Measurements from ENCODE around the gene GBA3.

The GBA3 gene

GRCh38 chr4:22695029-22695428, 2.3 kb downstream of the GBA3 start:
- no peak for DNase-seq (ENCODE audit: low read depth in 2 of 3, low spot score in 2 of 3)

- DNase-seq (ENCODE audit: low read depth in 2 of 3, low spot score in 2 of 3): no peak
These were observed 3.2 kb downstream of the GBA3 start for GRCh38 chr4:22695917-22696316.

- no peak for DNase-seq (ENCODE audit: low read depth in 2 of 3, low spot score in 2 of 3)
These were observed 11.2 kb downstream of the GBA3 start for GRCh38 chr4:22703912-22704311.

- DNase-seq (ENCODE audit: low read depth in 2 of 3, low spot score in 2 of 3): no peak
These were observed 14.7 kb downstream of the GBA3 start for GRCh38 chr4:22707390-22707789.

GRCh38 chr4:22708961-22709360, 16.2 kb downstream of the GBA3 start:
- no peak for DNase-seq (ENCODE audit: low read depth in 2 of 3, low spot score in 2 of 3)

- no peak for DNase-seq (ENCODE audit: low read depth in 2 of 3, low spot score in 2 of 3)
These were observed 19.4 kb downstream of the GBA3 start for GRCh38 chr4:22712105-22712504.

- no peak for DNase-seq (ENCODE audit: low read depth in 2 of 3, low spot score in 2 of 3)
These were observed 19.8 kb downstream of the GBA3 start for GRCh38 chr4:22712529-22712928.

GRCh38 chr4:22713841-22714240, 21.1 kb downstream of the GBA3 start:
- DNase-seq (ENCODE audit: low read depth in 2 of 3, low spot score in 2 of 3): no peak

GRCh38 chr4:22719218-22719617, 26.5 kb downstream of the GBA3 start:
- no peak for DNase-seq (ENCODE audit: low read depth in 2 of 3, low spot score in 2 of 3)

GRCh38 chr4:22720091-22720490, 27.4 kb downstream of the GBA3 start:
- DNase-seq (ENCODE audit: low read depth in 2 of 3, low spot score in 2 of 3): no peak

GRCh38 chr4:22721204-22721603, 28.5 kb downstream of the GBA3 start:
- no peak for DNase-seq (ENCODE audit: low read depth in 2 of 3, low spot score in 2 of 3)

- no peak for DNase-seq (ENCODE audit: low read depth in 2 of 3, low spot score in 2 of 3)
These were observed 37.3 kb downstream of the GBA3 start for GRCh38 chr4:22730021-22730420.

GRCh38 chr4:22733816-22734215, 41.1 kb downstream of the GBA3 start:
- DNase-seq (ENCODE audit: low read depth in 2 of 3, low spot score in 2 of 3): no peak

- no peak for DNase-seq (ENCODE audit: low read depth in 2 of 3, low spot score in 2 of 3)
These were observed 44.2 kb downstream of the GBA3 start for GRCh38 chr4:22736912-22737311.

- DNase-seq (ENCODE audit: low read depth in 2 of 3, low spot score in 2 of 3): no peak
These were observed 47.2 kb downstream of the GBA3 start for GRCh38 chr4:22739968-22740367.

GRCh38 chr4:22741744-22742143, 49.0 kb downstream of the GBA3 start:
- no peak for DNase-seq (ENCODE audit: low read depth in 2 of 3, low spot score in 2 of 3)

- no peak for DNase-seq (ENCODE audit: low read depth in 2 of 3, low spot score in 2 of 3)
These were observed 50.6 kb downstream of the GBA3 start for GRCh38 chr4:22743290-22743689.

GRCh38 chr4:22744478-22745062, 51.8 kb downstream of the GBA3 start:
- no peak for DNase-seq (ENCODE audit: low read depth in 2 of 3, low spot score in 2 of 3)

GRCh38 chr4:22745234-22745633, 52.5 kb downstream of the GBA3 start:
- no peak for DNase-seq (ENCODE audit: low read depth in 2 of 3, low spot score in 2 of 3)

GRCh38 chr4:22754116-22754515, 61.4 kb downstream of the GBA3 start:
- no peak for DNase-seq (ENCODE audit: low read depth in 2 of 3, low spot score in 2 of 3)

- DNase-seq (ENCODE audit: low read depth in 2 of 3, low spot score in 2 of 3): no peak
These were observed 69.8 kb downstream of the GBA3 start for GRCh38 chr4:22762548-22762947.

- DNase-seq (ENCODE audit: low read depth in 2 of 3, low spot score in 2 of 3): no peak
These were observed 71.4 kb downstream of the GBA3 start for GRCh38 chr4:22764183-22764582.

- DNase-seq (ENCODE audit: low read depth in 2 of 3, low spot score in 2 of 3): no peak
These were observed 73.3 kb downstream of the GBA3 start for GRCh38 chr4:22766068-22766467.

All from activated CD8-positive, alpha-beta memory T cell treated with anti-CD3 and anti-CD28 coated beads for 48 hours (primary cell).